GM06990 (cell line): Measurements from ENCODE around the gene PDCD1LG2.
A peak's percentile ranks its signal among the peaks of the same experiment; 100 is the strongest.

Experiments used
- DNase-seq: peaks from one replicate; pipeline ENCODE4 v3.0.0-alpha.2; 2011; ENCODE audit not compliant: insufficient read length; ENCODE audit errors: extremely low read depth
- H3K27me3 ChIP-seq: replicated peaks from 2 replicates; pipeline ENCODE4 v1.6.0; 2011; ENCODE audit warnings: low read length; ENCODE audit not compliant: control insufficient read depth, insufficient read depth
- H3K36me3 ChIP-seq: 2 replicates; pipeline ENCODE4 v1.5.1; 2011; ENCODE audit warnings: low read length; ENCODE audit not compliant: control insufficient read depth, insufficient read depth
- H3K4me3 ChIP-seq: replicated peaks from 2 replicates; pipeline ENCODE4 v1.5.1; 2011; ENCODE audit warnings: low read depth, mild to moderate bottlenecking, control low read depth, low read length
- TF ChIP-seq, protein P1 (sequence below): IDR thresholded peaks from 2 replicates; pipeline ENCODE4 v1.5.1; 2011; ENCODE audit warnings: low read length, control low read depth, mild to moderate bottlenecking, inconsistent platforms; ENCODE audit not compliant: insufficient read depth, poor library complexity, severe bottlenecking

PDCD1LG2 gene

GRCh38 chr9:5556101-5556705 is 45.9 kb downstream of the PDCD1LG2 start:
- Histone ChIP-seq H3K27me3 (no peaks in the 10 kb centered on the region), H3K36me3 (no peaks in the 10 kb centered on the region; the same call in 1 of the 2 replicates), H3K4me3 (no peak overlapping the region)
- TF ChIP-seq, protein P1, sequence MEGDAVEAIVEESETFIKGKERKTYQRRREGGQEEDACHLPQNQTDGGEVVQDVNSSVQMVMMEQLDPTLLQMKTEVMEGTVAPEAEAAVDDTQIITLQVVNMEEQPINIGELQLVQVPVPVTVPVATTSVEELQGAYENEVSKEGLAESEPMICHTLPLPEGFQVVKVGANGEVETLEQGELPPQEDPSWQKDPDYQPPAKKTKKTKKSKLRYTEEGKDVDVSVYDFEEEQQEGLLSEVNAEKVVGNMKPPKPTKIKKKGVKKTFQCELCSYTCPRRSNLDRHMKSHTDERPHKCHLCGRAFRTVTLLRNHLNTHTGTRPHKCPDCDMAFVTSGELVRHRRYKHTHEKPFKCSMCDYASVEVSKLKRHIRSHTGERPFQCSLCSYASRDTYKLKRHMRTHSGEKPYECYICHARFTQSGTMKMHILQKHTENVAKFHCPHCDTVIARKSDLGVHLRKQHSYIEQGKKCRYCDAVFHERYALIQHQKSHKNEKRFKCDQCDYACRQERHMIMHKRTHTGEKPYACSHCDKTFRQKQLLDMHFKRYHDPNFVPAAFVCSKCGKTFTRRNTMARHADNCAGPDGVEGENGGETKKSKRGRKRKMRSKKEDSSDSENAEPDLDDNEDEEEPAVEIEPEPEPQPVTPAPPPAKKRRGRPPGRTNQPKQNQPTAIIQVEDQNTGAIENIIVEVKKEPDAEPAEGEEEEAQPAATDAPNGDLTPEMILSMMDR: no peak
- no peak for DNase-seq

GRCh38 chr9:5557606-5558587 is 47.6 kb downstream of the PDCD1LG2 start:
- TF ChIP-seq, protein P1: no peak
- DNase-seq: peak; percentile 48
- H3K27me3 ChIP-seq: no peaks in the 10 kb centered on the region
- no peaks in the 10 kb centered on the region; the same call in 1 of the 2 replicates for H3K36me3 ChIP-seq
- H3K4me3 ChIP-seq: no peak overlapping the region

DNA sequence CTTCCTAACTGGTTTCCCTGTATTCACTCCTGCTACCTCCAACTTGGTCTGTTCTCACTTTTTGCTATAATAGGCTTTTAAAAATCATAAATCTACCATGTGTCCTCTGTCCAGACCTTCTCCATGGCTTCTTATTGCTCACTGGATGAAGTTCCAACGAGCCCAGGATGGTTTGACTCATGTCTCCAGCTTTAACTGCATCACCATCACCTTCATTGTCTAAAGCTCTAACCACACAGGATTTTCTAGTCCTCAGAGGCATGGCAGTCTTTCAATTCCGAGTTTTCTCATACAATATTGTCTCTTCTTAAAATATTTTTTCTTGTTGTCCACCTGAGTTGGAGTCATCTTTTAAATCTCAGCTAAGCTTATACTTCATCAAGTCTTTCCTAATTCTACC is 49.3 kb downstream of the PDCD1LG2 start:
- TF ChIP-seq, protein P1: no peak
- DNase-seq: no peak
- Histone ChIP-seq H3K36me3 (no peaks in the 10 kb centered on the region; the same call in 1 of the 2 replicates), H3K4me3 (no peak overlapping the region), H3K27me3 (no peaks in the 10 kb centered on the region)

GRCh38 chr9:5560443-5561100 is 50.2 kb downstream of the PDCD1LG2 start:
- TF ChIP-seq, protein P1: no peak
- Histone ChIP-seq H3K36me3 (no peaks in the 10 kb centered on the region; the same call in 1 of the 2 replicates), H3K27me3 (no peaks in the 10 kb centered on the region), H3K4me3 (no peak overlapping the region)
- DNase-seq: no peak

- H3K36me3 ChIP-seq: no peaks in the 10 kb centered on the region; the same call in 1 of the 2 replicates
- H3K27me3 ChIP-seq: no peaks in the 10 kb centered on the region
- TF ChIP-seq, protein P1: no peak
- no peak for DNase-seq
- H3K4me3 ChIP-seq: no peak overlapping the region
Measured at GRCh38 chr9:5561828-5562488, 51.6 kb downstream of the PDCD1LG2 start.
